SJCRH30 (cell line): ENCODE data around the gene KREMEN2. TPM values are rescaled to one million over a fixed set of nuclear protein-coding genes. Genes with fewer than 3 reads are reported as not detected.

Experiments used
- DNase-seq, 2 experiments: peaks; one replicate each; pipeline ENCODE4 v3.0.0-alpha.2; 2015 to 2020
- H3K27ac ChIP-seq: fragments of 250-450 bp; sonication (Bioruptor Pico); 2 replicates; pipeline ENCODE4 v1.5.1; 2020; ENCODE audit warnings: mild to moderate bottlenecking, moderate library complexity
- H3K27me3 ChIP-seq: fragments of 250-450 bp; sonication (Bioruptor Pico); 2 replicates; pipeline ENCODE4 v1.5.1; 2020; ENCODE audit warnings: mild to moderate bottlenecking, moderate library complexity
- H3K36me3 ChIP-seq: fragments of 250-450 bp; sonication (Bioruptor Pico); 2 replicates; pipeline ENCODE4 v1.5.1; 2020; ENCODE audit warnings: mild to moderate bottlenecking, moderate library complexity
- H3K4me1 ChIP-seq: fragments of 250-450 bp; sonication (Bioruptor Pico); 2 replicates; pipeline ENCODE4 v1.5.1; 2020; ENCODE audit warnings: mild to moderate bottlenecking, moderate library complexity
- H3K4me3 ChIP-seq: fragments of 250-450 bp; sonication (Bioruptor Pico); 2 replicates; pipeline ENCODE4 v1.5.1; 2020; ENCODE audit warnings: mild to moderate bottlenecking, moderate library complexity
- H3K9me3 ChIP-seq: fragments of 250-450 bp; sonication (Bioruptor Pico); replicated peaks from 2 replicates; pipeline ENCODE4 v1.5.1; 2020; ENCODE audit warnings: mild to moderate bottlenecking, moderate library complexity
- total RNA-seq: library from RNA; depleted of rRNA; stranded (reverse); fragments of >200 nt; shearing (Covaris generic); gene quantifications from 2 replicates; pipeline ENCODE4 v1.2.3, GENCODE V29; 2014

Gene KREMEN2
- total RNA-seq, 1 experiment from 2014 or later: 13.8 TPM

- H3K27ac ChIP-seq: no peak overlapping the region
- H3K27me3 ChIP-seq: peaks cover 4% of the 10 kb centered on the region; the same call in 1 of the 2 replicates
- peaks cover 3% of the 10 kb centered on the region; the same call in 1 of the 2 replicates for H3K4me1 ChIP-seq
- no peaks in the 10 kb centered on the region for H3K36me3 ChIP-seq
- no peak for DNase-seq
- H3K9me3 ChIP-seq: no peaks in the 10 kb centered on the region
- H3K4me3 ChIP-seq: no peak overlapping the region
Observed at GRCh38 chr16:2950773-2951172, 13.3 kb upstream of the KREMEN2 start.

- Histone ChIP-seq H3K27ac (no peak overlapping the region), H3K9me3 (no peaks in the 10 kb centered on the region), H3K27me3 (peaks cover 8% of the 10 kb centered on the region; the same call in 1 of the 2 replicates), H3K36me3 (no peaks in the 10 kb centered on the region), H3K4me3 (no peak overlapping the region), H3K4me1 (peaks cover 3% of the 10 kb centered on the region; the same call in 1 of the 2 replicates)
- peak in 1 of 2 experiments; percentile 31 for DNase-seq
Observed at GRCh38 chr16:2952679-2953078, 11.4 kb upstream of the KREMEN2 start.

GRCh38 chr16:2953706-2954627 lies 10.1 kb upstream of the KREMEN2 start:
- no peaks in the 10 kb centered on the region for H3K9me3 ChIP-seq
- no peak overlapping the region for H3K27ac ChIP-seq
- H3K36me3 ChIP-seq: no peaks in the 10 kb centered on the region
- H3K27me3 ChIP-seq: peaks cover 8% of the 10 kb centered on the region; the same call in 1 of the 2 replicates
- peaks cover 3% of the 10 kb centered on the region; the same call in 1 of the 2 replicates for H3K4me1 ChIP-seq
- H3K4me3 ChIP-seq: no peak overlapping the region
- DNase-seq: peak in 1 of 2 experiments; percentile 32

GRCh38 chr16:2954656-2955381 lies 9.3 kb upstream of the KREMEN2 start:
- Histone ChIP-seq H3K36me3 (no peaks in the 10 kb centered on the region), H3K4me3 (no peak overlapping the region), H3K4me1 (peaks cover 8% of the 10 kb centered on the region; the same call in 1 of the 2 replicates), H3K9me3 (no peaks in the 10 kb centered on the region), H3K27ac (no peak overlapping the region), H3K27me3 (peaks cover 8% of the 10 kb centered on the region; the same call in 1 of the 2 replicates)
- no peak for DNase-seq

- H3K27me3 ChIP-seq: peaks cover 8% of the 10 kb centered on the region; the same call in 1 of the 2 replicates
- no peak overlapping the region for H3K27ac ChIP-seq
- no peaks in the 10 kb centered on the region for H3K36me3 ChIP-seq
- no peak for DNase-seq
- H3K4me1 ChIP-seq: peaks cover 8% of the 10 kb centered on the region; the same call in 1 of the 2 replicates
- H3K9me3 ChIP-seq: no peaks in the 10 kb centered on the region
- H3K4me3 ChIP-seq: no peak overlapping the region
Observed at GRCh38 chr16:2955438-2955778, 8.7 kb upstream of the KREMEN2 start.

- peaks cover 8% of the 10 kb centered on the region; the same call in 1 of the 2 replicates for H3K27me3 ChIP-seq
- no peaks in the 10 kb centered on the region for H3K9me3 ChIP-seq
- DNase-seq: no peak
- H3K4me1 ChIP-seq: peaks cover 8% of the 10 kb centered on the region; the same call in 1 of the 2 replicates
- H3K4me3 ChIP-seq: no peak overlapping the region
- H3K27ac ChIP-seq: no peak overlapping the region
- no peaks in the 10 kb centered on the region for H3K36me3 ChIP-seq
Observed at GRCh38 chr16:2955779-2956578, 8.1 kb upstream of the KREMEN2 start.

- Histone ChIP-seq H3K27me3 (peaks cover 8% of the 10 kb centered on the region; the same call in 1 of the 2 replicates), H3K4me1 (peaks cover 8% of the 10 kb centered on the region; the same call in 1 of the 2 replicates), H3K36me3 (no peaks in the 10 kb centered on the region), H3K27ac (no peak overlapping the region), H3K9me3 (no peaks in the 10 kb centered on the region), H3K4me3 (no peak overlapping the region)
- no peak for DNase-seq
Observed at GRCh38 chr16:2956579-2956956, 7.5 kb upstream of the KREMEN2 start.

- H3K36me3 ChIP-seq: no peaks in the 10 kb centered on the region
- H3K27me3 ChIP-seq: 0 out of 2 replicates have a peak, but pooled peaks cover 4% of the 10 kb centered on the region
- H3K9me3 ChIP-seq: no peaks in the 10 kb centered on the region
- H3K27ac ChIP-seq: no peak overlapping the region
- no peak overlapping the region for H3K4me3 ChIP-seq
- peaks cover 14% of the 10 kb centered on the region for H3K4me1 ChIP-seq
- DNase-seq: no peak
Observed at GRCh38 chr16:2959206-2959605, 4.9 kb upstream of the KREMEN2 start.

- Histone ChIP-seq H3K36me3 (no peaks in the 10 kb centered on the region), H3K4me3 (no peak overlapping the region), H3K4me1 (peaks cover 17% of the 10 kb centered on the region), H3K9me3 (no peaks in the 10 kb centered on the region), H3K27ac (no peak overlapping the region), H3K27me3 (0 out of 2 replicates have a peak, but pooled peaks cover 4% of the 10 kb centered on the region)
- no peak for DNase-seq
Observed at GRCh38 chr16:2960183-2961010, 3.7 kb upstream of the KREMEN2 start.

GRCh38 chr16:2962334-2963073 lies 1.6 kb upstream of the KREMEN2 start:
- no peaks in the 10 kb centered on the region for H3K36me3 ChIP-seq
- H3K9me3 ChIP-seq: no peaks in the 10 kb centered on the region
- DNase-seq: peak in 1 of 2 experiments; percentile 52
- H3K27ac ChIP-seq: peak overlapping the region; percentile 99
- 0 out of 2 replicates have a peak, but pooled peaks cover under 1% of the 10 kb centered on the region for H3K27me3 ChIP-seq
- H3K4me1 ChIP-seq: peaks cover 17% of the 10 kb centered on the region
- H3K4me3 ChIP-seq: peak overlapping the region; percentile 64

- Histone ChIP-seq H3K27me3 (no peaks in the 10 kb centered on the region), H3K4me1 (peaks cover 17% of the 10 kb centered on the region), H3K4me3 (peak overlapping the region; percentile 64), H3K9me3 (no peaks in the 10 kb centered on the region), H3K36me3 (peaks cover 6% of the 10 kb centered on the region; the same call in 1 of the 2 replicates), H3K27ac (peak overlapping the region; percentile 99)
- peak; percentile 92 to 95 for DNase-seq
Observed at GRCh38 chr16:2963074-2963722, 877 bp upstream of the KREMEN2 start.

GRCh38 chr16:2964475-2965336 lies 631 bp downstream of the KREMEN2 start:
- H3K4me1 ChIP-seq: peaks cover 12% of the 10 kb centered on the region
- DNase-seq: peak; percentile 90 to 94
- peak overlapping the region; percentile 99 for H3K27ac ChIP-seq
- H3K27me3 ChIP-seq: no peaks in the 10 kb centered on the region
- no peaks in the 10 kb centered on the region for H3K9me3 ChIP-seq
- H3K4me3 ChIP-seq: peak overlapping the region; percentile 64
- peaks cover 6% of the 10 kb centered on the region; the same call in 1 of the 2 replicates for H3K36me3 ChIP-seq
